Smooth muscle cell of the brain vasculature (primary cell): ENCODE results near the gene KLHDC7A.

Experiments used
- DNase-seq: peaks from one replicate; pipeline ENCODE4 v3.0.0-alpha.2; 2012; ENCODE audit warnings: low read depth, low spot score

KLHDC7A gene

DNA sequence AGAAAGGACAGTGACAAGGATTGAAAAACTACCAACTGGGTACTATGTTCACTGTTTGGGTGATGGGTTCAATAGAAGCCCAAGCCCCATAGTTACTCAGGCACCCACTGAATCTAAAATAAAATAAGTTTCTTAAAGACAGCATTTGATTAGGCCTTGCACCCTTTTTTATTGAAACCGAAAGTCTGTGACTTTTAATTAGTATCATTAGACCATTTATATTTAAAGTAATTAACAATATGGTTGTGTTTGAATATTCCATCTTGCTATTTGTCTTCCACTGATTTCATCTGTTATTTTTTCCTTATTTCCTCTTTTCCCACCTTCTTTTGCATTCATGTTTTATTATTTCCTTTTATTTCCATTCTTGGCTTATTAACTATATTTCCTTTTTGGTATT lies 27.4 kb downstream of the KLHDC7A start:
- no peak for DNase-seq

DNA sequence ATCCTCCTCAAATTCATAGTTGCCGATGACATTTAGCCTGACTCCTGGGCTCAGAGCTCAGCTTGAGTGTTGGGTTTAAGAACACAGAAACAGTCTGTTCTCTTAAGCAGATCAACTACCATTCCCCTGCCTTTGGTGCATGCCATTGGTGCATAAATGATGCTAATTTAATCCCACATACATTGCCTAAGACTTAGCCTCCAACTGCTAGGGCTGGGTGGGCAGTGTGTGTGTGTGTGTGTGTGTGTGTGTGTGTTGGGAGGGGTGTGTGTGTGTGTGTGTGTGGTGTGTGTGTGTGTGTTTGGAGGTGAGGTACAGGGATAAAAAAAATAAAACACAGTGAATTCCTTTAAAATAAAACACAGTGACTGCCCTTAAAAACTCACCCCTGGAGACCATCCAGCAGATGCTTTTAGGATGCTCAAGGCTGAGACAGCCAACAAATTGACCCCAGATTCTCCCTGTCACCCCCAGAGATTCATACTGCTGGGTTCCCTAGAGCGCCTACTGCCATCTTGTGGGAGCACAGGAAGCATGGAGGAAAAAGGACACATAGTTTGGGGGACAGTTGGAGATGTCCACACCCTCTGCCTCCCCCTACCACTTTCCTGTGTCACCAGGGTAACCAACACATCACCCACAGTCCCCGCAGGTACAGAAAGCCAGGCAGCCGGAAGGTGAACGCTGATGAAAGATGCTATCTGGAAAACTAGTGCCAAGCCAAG lies 30.6 kb downstream of the KLHDC7A start:
- no peak for DNase-seq

DNA sequence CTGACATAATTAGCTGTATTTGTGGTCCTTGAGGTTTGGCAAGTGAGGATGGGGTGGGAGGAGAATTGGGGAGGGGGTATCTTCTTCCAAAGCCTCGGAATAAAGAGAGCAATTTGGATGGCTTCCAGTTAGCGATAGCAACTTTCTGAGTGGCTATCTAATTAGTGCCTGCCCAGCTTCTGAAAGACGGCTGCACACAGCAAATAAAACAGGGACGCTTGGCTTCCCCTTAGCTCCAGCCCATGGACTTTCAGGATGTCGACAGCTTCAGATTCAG lies 31.1 kb downstream of the KLHDC7A start:
- no peak for DNase-seq

DNA sequence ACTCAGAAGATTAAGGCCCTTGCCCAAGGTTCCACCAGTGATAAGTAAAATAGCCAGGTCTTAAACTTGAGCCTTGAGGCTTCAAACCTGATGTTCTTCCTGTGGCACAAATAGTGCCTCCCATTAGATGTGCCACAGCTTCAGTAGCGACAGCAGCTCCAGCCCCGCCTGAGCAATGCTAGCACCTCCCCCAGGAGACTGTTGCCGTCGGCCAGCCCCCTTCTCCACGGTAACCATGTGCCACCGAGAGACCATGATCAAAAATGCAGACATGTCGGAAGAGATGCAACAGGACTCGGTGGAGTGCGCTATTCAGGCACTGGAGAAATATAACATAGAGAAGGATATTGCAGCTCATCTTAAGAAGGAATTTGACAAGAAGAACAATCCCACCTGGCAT lies 32.2 kb downstream of the KLHDC7A start:
- DNase-seq, result no peak

DNA sequence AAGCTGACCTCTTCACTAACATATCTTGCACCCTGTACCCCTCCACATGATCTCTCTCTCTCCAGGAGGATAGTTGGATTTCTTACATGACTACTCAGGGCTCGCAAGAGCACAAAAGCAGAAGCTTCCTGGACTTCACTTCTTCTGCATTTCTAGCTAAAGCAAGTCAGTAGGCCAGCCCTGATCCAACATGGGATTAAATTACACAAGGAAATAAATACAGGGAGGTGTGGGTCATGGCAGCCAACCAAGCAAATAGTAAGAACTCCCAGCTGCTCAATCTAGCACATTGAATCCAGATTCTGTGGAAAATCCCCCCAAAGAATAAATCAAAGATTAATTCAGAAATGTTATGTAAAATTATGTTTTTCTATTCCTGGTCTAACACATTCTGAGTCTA lies 33.3 kb downstream of the KLHDC7A start:
- no peak for DNase-seq

DNA sequence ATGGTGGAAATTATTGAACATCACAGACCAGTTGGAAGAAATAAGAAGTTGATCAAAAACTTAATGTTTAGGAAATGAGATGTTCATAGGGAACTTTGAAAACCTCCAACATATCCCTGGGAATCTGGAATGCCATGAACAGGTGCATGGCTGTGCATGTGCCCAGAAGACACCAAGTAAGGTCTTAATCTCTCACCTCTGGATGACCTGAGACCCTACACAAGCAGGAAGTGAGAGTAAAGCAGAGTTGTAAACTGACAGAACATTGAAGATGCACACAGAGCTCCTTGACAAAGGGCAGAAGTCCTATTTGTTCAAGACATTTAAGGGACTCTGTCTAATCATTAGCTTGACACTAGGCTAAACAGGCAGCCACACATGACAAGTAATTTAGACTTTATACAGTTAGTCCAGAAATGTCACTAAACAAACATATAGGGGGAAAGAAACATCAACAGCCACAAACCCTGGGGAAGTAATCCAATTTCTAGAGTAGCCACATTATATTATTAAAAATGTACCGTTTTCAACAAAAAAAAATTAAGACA lies 34.5 kb downstream of the KLHDC7A start:
- no peak for DNase-seq

DNA sequence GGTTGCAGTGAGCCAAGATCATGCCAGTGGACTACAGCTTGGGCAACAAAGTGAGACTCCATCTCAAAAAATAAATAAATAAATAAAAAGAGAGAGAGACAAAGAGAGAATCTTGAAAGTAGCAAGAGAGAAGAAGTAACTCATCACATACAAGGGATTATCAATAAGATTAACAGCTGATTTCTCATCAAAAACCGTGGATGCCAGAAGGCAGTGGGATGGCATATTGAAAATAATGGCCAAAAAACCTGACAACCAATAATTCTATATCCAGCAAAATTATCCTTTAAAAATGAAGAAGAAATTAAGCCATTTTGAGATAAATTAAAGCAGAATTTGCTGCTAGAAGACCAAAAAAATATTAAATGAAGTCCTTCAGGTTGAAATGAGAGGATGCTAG lies 35.7 kb downstream of the KLHDC7A start:
- no peak for DNase-seq

DNA sequence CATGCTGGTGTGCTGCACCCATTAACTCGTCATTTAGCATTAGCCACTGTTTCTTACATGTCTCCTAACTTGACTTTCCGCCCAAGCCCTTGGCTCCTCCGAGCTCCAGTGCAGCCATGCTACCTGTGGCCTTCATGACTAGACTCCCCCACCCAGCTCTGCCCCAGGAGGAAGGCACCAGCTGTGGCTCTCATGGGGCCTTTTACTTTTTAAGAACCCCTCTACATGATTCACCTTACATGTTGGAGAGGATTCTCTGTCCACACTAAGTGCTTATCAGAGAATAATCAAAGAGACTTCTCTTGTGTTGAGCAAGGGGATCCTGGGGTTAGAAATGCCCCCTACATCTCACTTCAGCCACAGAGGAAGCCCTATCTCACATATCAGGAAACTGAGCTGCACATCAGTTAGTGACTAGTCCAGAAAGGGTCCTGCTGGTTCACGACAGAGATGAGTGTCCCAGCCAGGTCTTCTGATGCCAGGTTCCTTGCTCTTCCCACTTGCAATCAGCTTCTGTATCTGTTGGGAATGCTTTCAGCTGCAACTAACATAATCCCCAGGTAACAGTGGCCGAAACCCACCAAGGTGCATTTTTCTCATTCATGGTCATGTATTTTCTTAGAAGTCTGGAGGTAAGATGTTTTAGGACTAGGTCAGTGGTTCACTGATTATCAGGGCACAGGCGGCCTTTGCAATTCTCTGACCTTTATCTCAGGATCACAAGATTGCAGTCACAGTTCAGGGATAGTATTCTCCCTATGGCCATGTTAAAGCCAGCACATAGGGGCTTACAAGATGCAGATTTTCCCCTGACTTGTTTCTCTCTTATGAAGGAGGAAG lies 45.9 kb downstream of the KLHDC7A start:
- DNase-seq, result no peak

DNA sequence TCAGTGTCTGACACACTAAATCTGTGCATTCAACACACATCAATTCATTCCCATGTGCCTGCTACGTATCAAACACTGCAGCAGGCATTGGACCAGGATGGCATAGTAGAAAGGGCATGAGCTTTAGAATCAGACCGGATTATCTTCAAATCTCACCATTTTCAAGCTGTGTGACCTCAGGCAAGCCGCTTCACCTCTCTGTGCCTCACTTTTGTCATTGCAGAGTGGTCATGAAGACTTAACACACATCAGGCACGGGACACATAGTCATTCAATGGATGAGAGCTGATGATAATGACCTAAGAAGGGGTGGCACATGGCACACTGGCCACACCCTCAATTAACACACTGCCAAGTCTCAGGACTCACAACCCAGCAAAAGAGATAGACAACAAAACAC lies 46.8 kb downstream of the KLHDC7A start:
- DNase-seq, result no peak

DNA sequence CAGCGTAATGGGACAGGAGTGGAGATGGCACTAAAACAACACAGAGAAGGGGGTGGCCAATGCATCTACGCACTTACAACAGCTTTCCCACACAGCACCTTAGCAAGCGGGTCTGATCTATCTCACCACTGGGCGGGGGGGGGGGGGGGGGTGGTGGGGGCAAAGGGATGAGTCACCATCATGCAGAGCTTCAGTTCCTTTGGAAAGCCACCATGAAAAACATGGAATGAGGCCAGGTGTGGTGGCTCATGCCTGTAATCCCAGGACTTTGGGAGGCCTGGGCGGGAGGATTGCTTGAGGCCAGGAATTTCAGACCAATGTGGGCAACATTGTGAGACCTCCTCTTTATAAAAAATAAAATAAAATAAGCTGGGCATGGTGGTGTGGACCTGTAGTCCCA lies 47.2 kb downstream of the KLHDC7A start:
- DNase-seq, result no peak

DNA sequence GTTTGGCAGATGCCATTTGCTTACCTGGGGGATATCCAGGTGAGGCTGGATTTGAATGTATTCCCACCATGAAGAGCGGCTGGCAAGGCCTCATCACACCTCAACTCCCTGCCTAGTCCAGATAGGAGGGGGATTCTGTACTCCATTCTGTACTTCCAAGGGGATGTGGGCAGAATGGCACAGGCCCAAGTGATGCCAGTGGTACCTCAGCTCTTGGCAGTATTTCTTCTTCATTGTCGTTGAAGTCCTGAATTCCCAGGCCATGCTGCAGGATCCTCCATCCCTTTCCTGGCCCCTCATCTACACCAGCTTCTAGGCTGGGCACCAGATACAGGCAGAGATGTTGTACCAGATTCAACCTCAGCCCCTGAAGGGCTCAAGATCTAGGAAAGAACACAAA lies 47.9 kb downstream of the KLHDC7A start:
- DNase-seq, result no peak

DNA sequence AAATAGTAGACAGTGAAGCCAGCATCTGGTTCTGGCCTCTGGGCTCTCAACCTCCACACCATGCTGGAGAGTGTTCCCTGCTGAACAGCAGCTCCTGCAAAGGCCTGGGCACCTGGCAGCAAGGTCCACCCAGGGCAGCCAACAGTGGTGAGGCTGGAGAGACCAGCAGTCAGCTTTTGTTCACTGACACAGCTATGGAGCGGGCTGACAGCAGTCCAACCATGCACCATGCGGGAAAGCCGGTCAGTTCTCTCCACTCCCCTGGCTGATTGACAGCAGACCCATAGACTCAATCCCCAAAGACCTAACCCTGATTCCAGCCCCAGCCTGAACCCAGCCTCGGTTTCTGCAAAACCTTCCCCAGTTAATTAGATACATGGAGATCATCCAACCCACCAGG lies 49.0 kb downstream of the KLHDC7A start:
- no peak for DNase-seq

DNA sequence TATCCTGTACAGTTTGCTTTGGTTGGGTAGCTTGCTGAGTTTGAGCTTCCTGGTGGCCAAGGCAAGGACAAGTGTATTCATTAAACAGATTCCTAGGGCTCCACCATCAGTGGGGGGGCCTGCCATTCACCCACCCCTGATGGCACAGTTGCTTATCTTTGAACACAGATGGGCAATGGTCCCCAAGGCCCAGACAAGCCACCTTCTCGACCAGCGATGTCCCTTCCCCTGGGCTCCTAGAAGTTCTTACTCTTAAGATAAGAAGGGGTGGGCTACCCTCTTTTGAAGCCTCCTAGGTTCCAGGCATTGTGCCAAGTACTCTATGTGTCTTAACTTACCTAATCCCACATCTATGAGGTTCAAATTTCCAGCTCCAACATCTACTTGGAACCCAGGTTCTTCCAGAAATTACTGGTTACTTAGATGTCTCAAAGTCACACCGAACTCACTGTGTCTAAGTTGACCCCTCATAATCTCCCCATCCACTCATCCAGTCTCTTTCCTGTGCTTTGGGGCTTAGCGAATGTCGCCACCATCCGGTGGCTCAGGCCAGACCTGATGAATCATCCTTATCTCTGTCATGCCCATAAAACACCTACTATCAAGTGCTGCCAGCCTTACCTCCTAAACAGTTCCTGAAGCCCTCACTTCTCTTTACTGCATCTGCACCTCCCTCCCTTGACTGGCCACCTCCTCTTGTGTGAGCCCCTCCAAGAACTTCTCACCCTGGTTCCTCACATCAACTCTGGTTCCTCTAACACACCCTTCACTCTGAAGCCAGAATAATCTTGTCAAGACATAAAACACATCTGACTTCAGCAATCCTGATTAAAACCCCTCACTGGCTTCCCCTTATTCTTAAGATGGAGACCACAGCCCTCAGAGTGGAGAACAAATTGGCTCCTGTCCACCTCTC lies 50.1 kb downstream of the KLHDC7A start:
- no peak for DNase-seq

DNA sequence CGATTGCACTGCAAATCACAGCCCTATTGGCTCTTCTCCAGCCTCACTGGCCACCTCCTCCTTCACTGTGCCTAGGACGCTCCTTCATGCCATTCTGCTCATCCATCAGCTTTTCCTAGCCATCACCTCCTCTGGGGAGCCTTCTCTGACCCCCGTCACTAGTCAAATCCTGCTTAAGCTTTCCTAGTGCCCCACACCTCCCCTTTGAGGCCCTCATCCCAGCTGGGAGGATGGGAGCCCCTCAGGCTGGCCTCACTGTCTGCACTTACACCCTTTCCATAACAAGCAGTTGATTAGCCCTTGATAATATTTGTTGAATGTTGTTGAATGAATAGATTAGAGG lies 50.7 kb downstream of the KLHDC7A start:
- DNase-seq, result no peak

DNA sequence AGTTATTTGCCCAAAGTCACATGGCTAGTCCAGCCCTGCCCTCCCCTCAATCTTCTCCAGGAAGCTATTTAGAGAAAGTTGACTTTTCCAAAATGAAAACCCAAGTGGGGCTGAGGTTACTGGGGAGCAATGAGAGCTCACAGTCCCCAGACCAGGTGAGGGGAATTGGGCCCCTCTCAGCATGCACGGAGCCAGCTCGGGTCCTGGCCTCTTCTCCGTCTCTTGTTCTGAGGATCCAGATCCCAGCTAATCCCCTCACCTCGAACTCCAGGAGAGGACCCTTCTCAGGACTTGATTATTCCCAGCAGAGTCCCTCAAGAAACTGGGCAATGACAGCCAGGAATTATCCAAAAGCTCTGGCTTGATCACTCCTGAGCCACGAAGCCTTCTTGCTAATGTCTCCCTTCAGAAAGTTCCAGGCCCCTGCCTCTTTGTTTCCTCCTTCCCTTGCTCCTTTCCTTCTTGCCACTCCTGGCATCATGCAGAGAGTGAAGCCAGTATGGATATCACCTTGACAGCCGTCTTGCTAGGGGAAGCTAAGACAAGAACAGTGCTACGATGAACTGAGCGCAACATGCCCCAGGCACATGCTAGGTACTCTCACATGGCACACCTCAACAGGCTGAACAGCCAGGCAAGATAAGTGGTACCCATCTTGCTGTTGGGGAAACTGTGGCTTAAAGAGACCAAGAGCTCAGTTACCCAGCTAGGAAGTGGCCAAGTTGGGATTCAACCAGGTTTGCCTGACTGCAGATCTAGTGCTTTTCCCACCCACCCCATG lies 51.9 kb downstream of the KLHDC7A start:
- DNase-seq, result no peak

DNA sequence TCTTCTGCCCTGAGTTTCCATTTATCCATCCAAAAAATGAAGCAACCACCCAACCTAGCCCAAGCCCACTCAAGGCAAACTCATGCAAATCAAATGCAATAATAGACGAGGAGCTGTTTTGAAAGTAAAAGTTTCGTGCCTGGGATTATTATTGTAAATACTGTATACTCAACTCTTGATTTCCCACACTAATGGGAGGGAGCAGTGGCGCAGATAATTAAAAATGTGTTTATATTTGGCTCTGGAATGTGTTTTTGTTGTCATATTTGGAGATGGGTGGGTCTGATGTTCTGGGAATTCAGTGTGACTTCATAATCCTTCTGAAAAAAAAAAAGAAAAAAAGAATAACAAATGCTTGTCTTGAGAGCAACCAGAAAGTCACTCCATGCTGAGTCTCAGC lies 52.5 kb downstream of the KLHDC7A start:
- DNase-seq, result no peak

DNA sequence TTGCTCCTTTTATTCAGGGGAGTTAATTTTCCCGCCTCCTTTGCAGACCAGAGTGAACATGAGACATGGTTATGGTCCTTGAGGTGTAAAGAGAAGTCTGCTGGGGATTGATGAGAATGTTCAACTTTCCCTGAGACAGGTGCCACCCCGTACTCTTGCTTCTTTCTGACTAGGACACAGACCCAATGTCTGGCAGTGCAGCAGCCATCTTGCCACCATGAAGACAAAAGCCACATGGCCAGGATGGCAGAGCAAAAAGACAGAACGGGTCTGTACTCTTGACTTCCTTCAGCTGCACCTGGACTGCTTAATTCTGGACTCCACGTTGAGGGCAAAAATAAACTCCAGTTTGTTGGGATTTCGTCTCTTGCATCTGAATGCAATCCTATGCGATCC lies 54.1 kb downstream of the KLHDC7A start:
- no peak for DNase-seq
